Tibial artery (tissue), 4 donors: ENCODE measurements around the gene PACSIN1.

Experiments
- DNase-seq, 2 donors: peaks; one replicate each; pipeline ENCODE4 v3.0.0-alpha.2; 2019
- H3K27ac ChIP-seq, 2 donors: fragments of 200-600 bp; sonication (generic) in 1 of 2; 1 replicate in 1 of 2; 2 replicates in 1 of 2; pipeline ENCODE4 v1.5.1; 2018 to 2019; ENCODE audit warnings: mild to moderate bottlenecking in 1 of 2
- H3K27me3 ChIP-seq, 2 donors: fragments of 200-600 bp; sonication (generic) in 1 of 2; one replicate each; pipeline versions ENCODE4 v1.5.1 to v1.6.0; 2016 to 2019
- H3K36me3 ChIP-seq, 3 donors: fragments of 200-600 bp; sonication (generic) in 2 of 3; one replicate each; pipeline ENCODE4 v1.5.1; 2016 to 2019; ENCODE audit warnings: mild to moderate bottlenecking in 2 of 3
- H3K4me1 ChIP-seq, 4 donors: fragments of 200-600 bp; sonication (generic) in 2 of 4; 1 replicate in 3 of 4; 2 replicates in 1 of 4; pipeline ENCODE4 v1.5.1; 2016 to 2019
- H3K4me3 ChIP-seq, 2 donors: fragments of 200-600 bp; sonication (generic) in 1 of 2; 1 replicate in 1 of 2; 2 replicates in 1 of 2; pipeline ENCODE4 v1.5.1; 2018 to 2019; ENCODE audit warnings: mild to moderate bottlenecking in 2 of 2
- H3K9me3 ChIP-seq, 3 donors: fragments of 200-600 bp; sonication (generic) in 1 of 3; one replicate each; pipeline ENCODE4 v1.5.1; 2016 to 2019
- CTCF ChIP-seq, 2 experiments: fragments of 200-600 bp in 1 of 2; fragments of 450-650 bp in 1 of 2; IDR thresholded peaks; one replicate each; pipeline ENCODE4 v1.5.1; 2017 to 2019; ENCODE audit warnings: antibody characterized with exemption in 2 of 2, mild to moderate bottlenecking in 1 of 2, moderate library complexity in 1 of 2
- intact Hi-C: fragments of 100-400 bp; cut with DNase I; formaldehyde crosslinking; loops from one replicate; pipeline ENCODE4 v1.15.0; 2023; ENCODE audit warnings: low total_unique reads

PACSIN1 gene

GRCh38 chr6:34497411-34497810 is 31.5 kb downstream of the PACSIN1 start:
- no peaks in the 10 kb centered on the region for H3K36me3 ChIP-seq
- H3K4me1 ChIP-seq: no peaks in the 10 kb centered on the region
- H3K27me3 ChIP-seq: peaks cover 0 to 13% of the 10 kb centered on the region in 2 donors
- H3K27ac ChIP-seq: no peak overlapping the region
- peaks cover 0 to 20% (median 10%) of the 10 kb centered on the region in 3 donors for H3K9me3 ChIP-seq
- no peak overlapping the region for H3K4me3 ChIP-seq
- DNase-seq: no peak
- intact Hi-C loops: no loop called here
- TF ChIP-seq CTCF (IDR thresholded peaks at IDR 0.05): no peak

GRCh38 chr6:34506718-34507117 is 40.8 kb downstream of the PACSIN1 start:
- H3K27ac ChIP-seq: no peak overlapping the region
- intact Hi-C loops: no loop called here
- no peak for TF ChIP-seq CTCF (IDR thresholded peaks at IDR 0.05)
- DNase-seq: no peak
- peaks cover 0 to 1% of the 10 kb centered on the region in 2 donors for H3K27me3 ChIP-seq
- H3K9me3 ChIP-seq: peaks cover 0 to 9% (median 3%) of the 10 kb centered on the region in 3 donors
- H3K4me3 ChIP-seq: no peak overlapping the region
- no peaks in the 10 kb centered on the region for H3K36me3 ChIP-seq
- no peaks in the 10 kb centered on the region for H3K4me1 ChIP-seq

- H3K27ac ChIP-seq: no peak overlapping the region
- no peak for DNase-seq
- peaks cover 0 to 4% of the 10 kb centered on the region in 2 donors for H3K27me3 ChIP-seq
- no peak overlapping the region for H3K4me3 ChIP-seq
- peaks cover 0 to 3% (median 0%) of the 10 kb centered on the region in 3 donors for H3K9me3 ChIP-seq
- TF ChIP-seq CTCF (IDR thresholded peaks at IDR 0.05): no peak
- no peaks in the 10 kb centered on the region for H3K36me3 ChIP-seq
- no peaks in the 10 kb centered on the region for H3K4me1 ChIP-seq
- intact Hi-C loops: no loop called here
These were observed 42.5 kb downstream of the PACSIN1 start for GRCh38 chr6:34508425-34508824.

GRCh38 chr6:34509782-34510181 is 43.9 kb downstream of the PACSIN1 start:
- TF ChIP-seq CTCF (IDR thresholded peaks at IDR 0.05): no peak

GRCh38 chr6:34510299-34510698 is 44.4 kb downstream of the PACSIN1 start:
- Histone ChIP-seq H3K4me1 (peaks cover 0 to 7% (median 4%) of the 10 kb centered on the region in 4 donors), H3K27ac (no peak overlapping the region), H3K9me3 (peaks cover 0 to 3% (median 0%) of the 10 kb centered on the region in 3 donors), H3K27me3 (peaks cover 0 to 13% of the 10 kb centered on the region in 2 donors), H3K36me3 (no peaks in the 10 kb centered on the region), H3K4me3 (no peak overlapping the region)
- TF ChIP-seq CTCF (IDR thresholded peaks at IDR 0.05): no peak
- intact Hi-C loops: no loop called here
- no peak for DNase-seq

More at GRCh38 chr6:34509782-34510181, 43.9 kb downstream of the PACSIN1 start:
- peaks cover 0 to 8% of the 10 kb centered on the region in 2 donors for H3K27me3 ChIP-seq
- H3K4me1 ChIP-seq: peaks cover 0 to 3% (median 1%) of the 10 kb centered on the region in 4 donors
- H3K27ac ChIP-seq: no peak overlapping the region
- no peak for DNase-seq
- H3K36me3 ChIP-seq: no peaks in the 10 kb centered on the region
- intact Hi-C loops: no loop called here
- peaks cover 0 to 3% (median 0%) of the 10 kb centered on the region in 3 donors for H3K9me3 ChIP-seq
- H3K4me3 ChIP-seq: no peak overlapping the region
